ENCODE data around the gene DNAJC5G. TPM values are rescaled to one million over a fixed set of nuclear protein-coding genes. Genes with fewer than 3 reads are reported as not detected.

DNAJC5G gene
- polyA plus RNA-seq, 1 of the 3 experiments (the other 2 are of a cell fraction) = 0.18 TPM

GRCh38 chr2:27281442-27281841, 6.2 kb downstream of the DNAJC5G start:
- POLR2A ChIA-PET = interaction anchor here (2.0 kb wide), 1 partner anchor 16 kb away, joined by 7 read pairs; no protein-coding TSS in a partner anchor
- peaks cover 0 to 23% of the 10 kb centered on the region in 2 experiments; a peak in 3 of 4 replicates for H3K4me1 ChIP-seq (ENCODE audit: control insufficient read depth in 1 of 2, insufficient read depth in 2 of 2, low read depth in 1 of 2, low read length in 1 of 2)
- TF ChIP-seq, protein P1, sequence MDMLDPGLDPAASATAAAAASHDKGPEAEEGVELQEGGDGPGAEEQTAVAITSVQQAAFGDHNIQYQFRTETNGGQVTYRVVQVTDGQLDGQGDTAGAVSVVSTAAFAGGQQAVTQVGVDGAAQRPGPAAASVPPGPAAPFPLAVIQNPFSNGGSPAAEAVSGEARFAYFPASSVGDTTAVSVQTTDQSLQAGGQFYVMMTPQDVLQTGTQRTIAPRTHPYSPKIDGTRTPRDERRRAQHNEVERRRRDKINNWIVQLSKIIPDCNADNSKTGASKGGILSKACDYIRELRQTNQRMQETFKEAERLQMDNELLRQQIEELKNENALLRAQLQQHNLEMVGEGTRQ (IDR thresholded peaks at IDR 0.05; ENCODE audit: borderline replicate concordance, low read depth, low read length) = no peak
- TF ChIP-seq EZH2phosphoT487 (IDR thresholded peaks at IDR 0.05; ENCODE audit: borderline replicate concordance, low read depth) (no peak), SIN3A (IDR thresholded peaks at IDR 0.05; ENCODE audit: borderline replicate concordance, low read depth, low read length) (no peak), NFIC (IDR thresholded peaks at IDR 0.05; ENCODE audit: borderline replicate concordance) (no peak), RXRA (IDR thresholded peaks at IDR 0.05; ENCODE audit: borderline replicate concordance, low read depth) (no peak), CHD2 (IDR thresholded peaks at IDR 0.05; ENCODE audit: low read length, partially characterized antibody) (no peak), TAF1 (IDR thresholded peaks at IDR 0.05; ENCODE audit: borderline replicate concordance, low read depth, low read length) (no peak), REST (IDR thresholded peaks at IDR 0.05; ENCODE audit: low read depth, low read length) (no peak), RFX5 (IDR thresholded peaks at IDR 0.05; ENCODE audit: low read length) (no peak), ELF1 (IDR thresholded peaks at IDR 0.05) (no peak), YY1 (IDR thresholded peaks at IDR 0.05; ENCODE audit: low read depth) (no peak), POLR2AphosphoS5 (IDR thresholded peaks at IDR 0.05; ENCODE audit: low read depth, low read length) (no peak), MEF2A (IDR thresholded peaks at IDR 0.05; ENCODE audit: borderline replicate concordance, low read depth) (no peak), FOXM1 (IDR thresholded peaks at IDR 0.05; ENCODE audit: low read depth) (no peak), NRF1 (IDR thresholded peaks at IDR 0.05; ENCODE audit: low read depth, low read length) (no peak), SMC3 (IDR thresholded peaks at IDR 0.05; ENCODE audit: low read depth, low read length) (no peak), CTCF (IDR thresholded peaks at IDR 0.05) (no peak)
- TF ChIP-seq, protein P2, sequence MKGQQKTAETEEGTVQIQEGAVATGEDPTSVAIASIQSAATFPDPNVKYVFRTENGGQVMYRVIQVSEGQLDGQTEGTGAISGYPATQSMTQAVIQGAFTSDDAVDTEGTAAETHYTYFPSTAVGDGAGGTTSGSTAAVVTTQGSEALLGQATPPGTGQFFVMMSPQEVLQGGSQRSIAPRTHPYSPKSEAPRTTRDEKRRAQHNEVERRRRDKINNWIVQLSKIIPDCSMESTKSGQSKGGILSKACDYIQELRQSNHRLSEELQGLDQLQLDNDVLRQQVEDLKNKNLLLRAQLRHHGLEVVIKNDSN (IDR thresholded peaks at IDR 0.05; ENCODE audit: borderline replicate concordance, low read depth) = no peak

More at GRCh38 chr2:27281442-27281841, 6.2 kb downstream of the DNAJC5G start:
- Histone ChIP-seq H3F3A (replicated peaks; ENCODE audit: insufficient read depth) (no peaks in the 10 kb centered on the region), H3K36me3 (replicated peaks in 1 of 2; ENCODE audit: control insufficient read depth in 1 of 2, insufficient read depth in 2 of 2, low read length in 1 of 2) (no peaks in the 10 kb centered on the region), H3K4me3 (ENCODE audit: low read depth in 2 of 2, low read length in 1 of 2) (no peak overlapping the region), H3K9me2 (no peaks in the 10 kb centered on the region), H3K9ac (no peak overlapping the region), H3K4me2 (no peak overlapping the region), H3K27me3 (ENCODE audit: insufficient read depth) (peaks cover 14% of the 10 kb centered on the region; the same call in 1 of the 2 replicates), H3K27ac (ENCODE audit: low read depth in 2 of 2, low read length in 1 of 2) (no peak overlapping the region), H2AFZ (ENCODE audit: low read depth) (no peak overlapping the region), H4K20me1 (ENCODE audit: insufficient read depth) (no peaks in the 10 kb centered on the region), H3K9me3 (no peaks in the 10 kb centered on the region), H3K79me2 (ENCODE audit: insufficient read depth) (no peaks in the 10 kb centered on the region)
- 82% methylated on average over 3 of the region's 3 CpGs for WGBS (ENCODE audit: low lambda C conversion rate)
- CTCF ChIA-PET = interaction anchor here (0.7 to 18.0 kb wide), 18 partner anchors 14 to 248 kb away, joined by 3 to 392 read pairs (median 26); partner anchors contain the start of genes CAD, KHK, MPV17 and PREB
- no peak for DNase-seq
